HG03196 (cell line): ENCODE results near the gene STXBP1.

Experiments
- ATAC-seq: cut with Tn5 transposase; IDR thresholded peaks from one replicate; pipeline ENCODE4 v1.9.1; 2021; ENCODE audit not compliant: unreplicated experiment

Gene STXBP1

DNA sequence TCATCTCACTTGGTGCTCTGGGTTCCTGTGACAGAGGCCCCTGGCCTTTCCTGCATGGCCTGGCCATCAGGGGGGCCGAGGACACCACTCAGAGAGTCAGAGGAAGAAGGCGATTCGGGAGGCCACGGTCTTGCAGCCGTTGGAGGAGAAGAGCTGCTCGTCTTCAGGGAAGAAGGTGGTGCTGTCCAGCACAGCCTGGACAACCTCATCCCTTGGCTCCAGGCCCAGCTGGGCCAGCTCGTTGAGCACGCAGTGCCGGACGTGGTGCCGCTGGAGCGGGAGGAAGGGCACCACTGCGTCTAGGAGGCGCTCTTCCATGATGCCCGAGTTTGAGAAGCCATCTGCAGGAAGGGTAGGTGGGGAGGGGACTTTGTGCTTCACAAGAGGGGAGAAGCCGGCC is 119.9 kb downstream of the STXBP1 start:
- no peak for ATAC-seq

DNA sequence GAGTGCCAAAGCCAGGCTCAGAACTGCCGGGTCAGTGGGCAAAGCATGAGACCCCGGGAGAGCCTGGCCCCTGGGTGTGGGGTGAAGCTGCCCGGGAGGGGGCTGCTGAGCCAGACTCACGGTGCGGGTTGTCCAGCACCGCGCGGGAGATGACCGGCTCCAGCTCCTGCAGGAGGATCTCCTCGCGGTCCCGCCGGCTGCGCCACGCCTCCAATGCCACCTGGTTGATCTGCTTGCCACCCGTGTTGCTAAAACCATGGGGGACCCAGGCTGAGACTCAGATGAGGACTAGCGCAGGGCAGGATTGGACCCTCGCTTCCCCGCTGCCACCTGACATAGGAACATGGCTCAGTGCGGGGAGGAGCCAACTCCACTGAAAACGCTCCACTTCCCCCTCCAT is 120.4 kb downstream of the STXBP1 start:
- ATAC-seq: no peak

DNA sequence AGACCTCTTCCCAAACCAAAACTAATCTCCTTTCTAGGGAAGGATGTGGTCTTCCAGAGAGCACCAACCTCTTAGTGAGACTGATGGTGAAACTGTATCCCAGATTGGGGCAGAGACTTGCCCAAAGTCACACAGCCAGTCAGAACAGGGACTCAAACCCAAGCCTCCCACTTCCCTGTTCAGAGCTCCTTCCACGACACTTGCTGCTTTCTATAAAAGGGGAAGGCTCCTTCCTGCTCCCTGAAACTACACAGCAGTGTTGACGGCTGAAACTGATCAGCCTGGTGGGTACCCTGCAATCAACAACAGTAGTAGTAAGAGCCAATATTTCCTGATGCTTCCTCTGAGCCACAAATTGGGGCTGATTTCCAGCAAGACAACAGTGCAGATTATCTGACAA is 121.5 kb downstream of the STXBP1 start:
- no peak for ATAC-seq

DNA sequence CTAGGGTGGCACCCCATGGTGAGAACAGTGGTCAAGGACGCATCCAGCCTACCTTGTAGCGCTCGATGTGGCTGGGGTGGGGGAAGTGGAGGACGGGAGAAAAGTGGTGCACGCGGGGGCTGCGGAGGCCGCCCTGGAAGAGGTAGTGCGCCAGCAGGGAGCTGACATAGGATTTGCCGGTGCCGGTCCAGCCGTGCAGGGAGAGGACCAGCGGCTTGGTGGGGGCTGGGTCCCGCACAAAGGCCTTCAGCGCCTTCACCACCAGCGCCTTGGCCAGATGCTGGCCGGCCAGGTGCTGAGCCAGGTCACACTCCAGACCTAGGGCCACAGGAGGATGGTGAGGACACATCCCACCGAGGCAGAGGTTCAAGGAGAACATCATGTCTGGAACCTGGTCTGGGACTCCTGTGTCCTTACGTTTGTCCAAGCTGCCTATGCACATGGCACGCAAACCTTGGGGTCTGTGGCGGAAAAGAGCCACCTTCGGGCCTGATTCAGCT is 122.2 kb downstream of the STXBP1 start:
- ATAC-seq: no peak

DNA sequence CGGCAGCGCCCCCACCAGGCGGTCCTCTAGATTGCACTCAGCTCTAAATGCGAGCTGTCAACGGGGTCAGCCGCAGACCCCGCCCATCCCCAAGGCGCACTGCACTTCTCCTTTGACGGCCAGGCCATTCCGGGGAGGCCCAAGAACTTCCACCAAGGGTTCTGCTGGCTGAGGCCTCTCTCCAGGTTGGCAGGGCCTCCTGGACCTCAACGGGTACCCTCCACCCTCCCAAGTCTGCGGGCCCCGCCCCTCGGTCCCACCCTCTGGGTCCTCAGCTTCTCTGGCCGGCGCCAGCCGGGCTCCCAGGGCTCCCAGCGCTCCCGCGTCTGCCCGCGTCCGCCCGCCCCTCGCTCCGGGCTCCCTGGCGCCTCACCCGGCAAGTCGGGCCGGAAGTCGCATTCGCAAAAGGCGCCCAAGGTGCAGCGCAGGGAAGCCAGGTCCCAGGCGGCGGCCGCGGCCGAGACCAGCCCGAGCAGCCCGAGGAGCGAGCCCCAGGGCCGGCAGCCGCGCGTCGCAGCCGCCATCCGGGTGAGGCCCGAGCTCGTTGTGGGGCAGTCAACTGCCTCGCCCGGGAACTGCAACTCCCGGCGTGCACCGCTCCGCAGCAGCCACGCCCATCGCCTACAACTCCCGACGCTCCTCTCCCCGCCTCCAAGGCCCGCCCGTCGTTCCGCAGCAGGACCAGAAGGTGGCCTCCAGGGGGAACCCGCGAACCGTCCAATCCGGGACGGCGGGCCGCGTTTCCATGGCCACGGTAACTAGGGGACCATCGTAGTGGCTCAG is 122.9 kb downstream of the STXBP1 start, which contains the start of gene TOR2A:
Gene TOR2A (minus strand): TSS at position 548 of the 783 bp plus-strand sequence. CDS start 24 bp downstream, at position 524.
- ATAC-seq: peak; percentile 84

DNA sequence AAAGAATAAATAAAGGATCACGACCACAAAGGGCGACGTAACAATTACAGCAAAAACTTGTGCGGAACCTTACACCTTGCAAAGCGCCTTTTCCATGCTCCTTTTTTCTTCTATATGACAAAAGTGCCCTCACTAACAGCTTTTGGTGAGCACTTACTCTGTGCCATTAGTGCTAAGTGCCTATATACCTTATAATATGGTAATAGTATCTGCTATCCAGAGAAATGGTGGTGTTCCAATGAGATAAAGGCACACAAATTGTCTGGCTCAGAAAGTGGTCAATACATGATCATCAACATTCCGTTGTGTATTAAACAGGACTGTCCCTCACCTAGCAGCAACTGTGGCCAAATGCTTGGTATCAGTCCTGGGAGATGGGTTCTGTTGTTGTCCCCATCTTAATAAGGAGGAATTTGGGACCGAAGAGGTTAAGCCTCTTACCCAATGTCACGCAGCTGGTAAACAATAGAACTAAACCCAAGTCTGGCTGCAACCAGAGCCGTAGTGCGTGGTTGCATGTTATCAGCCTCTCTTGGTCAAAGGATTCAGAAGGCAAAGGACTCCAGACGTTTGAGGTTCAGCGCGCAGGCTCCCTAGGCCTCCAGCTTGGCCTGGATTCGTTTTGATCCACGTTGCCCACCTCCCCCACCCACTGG is 123.6 kb downstream of the STXBP1 start:
- no peak for ATAC-seq

DNA sequence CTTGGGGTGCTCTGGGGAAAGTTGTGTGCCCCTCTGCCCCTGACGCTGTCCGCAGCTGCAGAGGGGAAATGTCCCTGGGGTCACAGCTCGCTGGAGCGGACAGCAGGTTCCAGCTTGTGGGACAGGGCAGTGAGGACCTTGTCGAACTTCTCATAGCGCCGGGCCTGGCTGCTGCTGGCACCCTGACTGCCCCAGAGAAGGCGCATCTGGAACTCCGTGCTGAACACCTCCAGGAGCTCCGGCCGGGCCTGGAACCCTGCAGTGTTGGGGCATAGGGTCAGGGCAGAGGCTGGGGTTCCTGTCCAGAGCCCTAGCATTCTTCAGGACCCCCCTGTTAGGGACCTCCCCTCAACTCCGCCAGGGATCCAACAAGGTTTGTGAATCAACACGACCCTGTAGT is 126.6 kb downstream of the STXBP1 start:
- ATAC-seq: no peak

DNA sequence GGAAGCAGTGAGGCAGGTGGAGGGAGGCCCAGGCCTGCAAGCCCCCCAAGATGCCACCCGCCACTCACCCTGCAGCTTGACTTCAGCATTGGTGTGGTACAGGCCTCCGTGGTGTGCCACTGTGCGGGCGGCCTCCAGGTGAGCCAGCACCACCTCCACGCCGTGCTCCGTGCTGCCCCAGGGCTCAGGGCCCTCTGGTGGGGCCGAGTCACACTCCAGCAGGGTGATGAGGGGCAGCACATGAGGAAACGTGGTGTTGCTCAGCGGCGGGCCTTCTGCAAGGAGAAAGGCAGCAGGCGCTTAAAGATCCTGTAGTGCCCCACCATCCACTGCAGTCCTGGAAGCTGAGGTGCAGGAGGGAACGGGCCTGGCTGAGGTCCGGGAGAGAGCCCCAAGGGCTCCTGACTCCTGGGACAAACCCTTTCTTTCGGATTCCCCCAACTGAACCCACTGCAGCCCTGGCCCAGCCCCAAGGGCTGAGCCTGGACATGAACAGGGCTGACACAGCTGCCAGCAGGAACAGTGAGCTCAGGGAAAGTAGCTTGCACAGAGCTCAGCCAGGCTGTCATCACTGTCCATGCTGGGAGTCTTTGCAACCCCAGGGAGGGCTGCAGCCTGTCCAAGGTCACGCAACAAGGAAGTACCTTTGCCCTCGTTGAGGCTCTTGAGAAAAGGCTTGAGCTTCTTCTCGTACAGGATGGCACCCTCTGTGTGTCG is 127.7 kb downstream of the STXBP1 start:
- no peak for ATAC-seq

DNA sequence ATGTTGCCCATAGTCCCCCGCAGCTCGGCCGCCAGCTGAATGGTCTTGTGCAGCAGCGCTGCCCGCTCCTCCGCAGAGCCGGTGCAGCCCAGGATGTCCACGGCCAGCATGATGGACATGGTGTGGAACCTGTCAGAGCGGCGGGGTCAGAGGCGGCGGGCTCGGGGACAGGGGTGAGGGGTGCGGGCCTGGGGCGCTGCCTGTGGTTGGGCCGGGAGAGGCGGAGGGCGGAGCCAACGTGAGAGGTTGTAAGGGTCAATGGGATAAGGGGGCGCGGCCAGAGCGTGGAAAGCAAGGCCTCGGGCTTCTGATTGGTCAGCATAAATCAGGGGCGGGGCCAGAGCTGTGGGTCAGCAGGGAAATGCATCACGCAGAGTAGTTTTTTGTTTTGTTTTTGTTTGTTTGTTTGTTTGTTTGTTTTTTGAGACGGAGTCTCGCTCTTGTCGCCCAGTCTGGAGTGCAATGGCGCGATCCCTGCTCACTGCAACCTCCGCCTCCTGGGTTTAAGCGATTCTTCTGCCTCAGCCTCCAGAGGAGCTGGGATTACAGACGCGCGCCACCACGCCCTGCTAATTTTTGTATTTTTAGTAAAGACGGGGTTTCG is 129.9 kb downstream of the STXBP1 start:
- no peak for ATAC-seq
